Endothelial cell of umbilical vein (primary cell): Measurements from ENCODE around the gene TPD52L2.

Experiments
- CTCF ChIP-seq, 2 donors: IDR thresholded peaks; 1 replicate in 1 of 2; 2 replicates in 1 of 2; pipeline ENCODE4 v1.5.1; 2011; ENCODE audit warnings: low read length in 2 of 2, mild to moderate bottlenecking in 2 of 2, moderate library complexity in 2 of 2, control low read depth in 1 of 2, inconsistent platforms in 1 of 2, low read depth in 1 of 2; ENCODE audit not compliant: insufficient read depth in 1 of 2; ENCODE audit errors: extremely low read depth in 1 of 2
- EZH2 ChIP-seq: IDR thresholded peaks from 2 replicates; pipeline ENCODE4 v1.6.1; 2012; ENCODE audit warnings: borderline replicate concordance, low read depth, mild to moderate bottlenecking, moderate library complexity, low read length, inconsistent platforms; ENCODE audit not compliant: severe bottlenecking
- FOS ChIP-seq: IDR thresholded peaks from 2 replicates; pipeline ENCODE4 v1.6.1; 2011; ENCODE audit warnings: mild to moderate bottlenecking, low read length, moderate library complexity, borderline replicate concordance; ENCODE audit not compliant: insufficient read depth
- GATA2 ChIP-seq: IDR thresholded peaks from 2 replicates; pipeline ENCODE4 v1.7.0; 2011; ENCODE audit warnings: low read depth, mild to moderate bottlenecking, moderate library complexity, mixed read lengths, low read length; ENCODE audit not compliant: insufficient read length, insufficient read depth
- JUN ChIP-seq: IDR thresholded peaks from 2 replicates; pipeline ENCODE4 v1.6.1; 2011; ENCODE audit warnings: borderline replicate concordance, low read depth; ENCODE audit not compliant: insufficient read length, insufficient read depth
- MYC ChIP-seq: IDR thresholded peaks from one replicate; pipeline ENCODE4 v1.6.1; 2011; ENCODE audit warnings: mild to moderate bottlenecking, low read depth, low read length
- POLR2A ChIP-seq: IDR thresholded peaks from 2 replicates; pipeline ENCODE4 v1.6.1; 2012; ENCODE audit warnings: low read depth, mild to moderate bottlenecking, control low read depth, low read length
- POLR2AphosphoS5 ChIP-seq: IDR thresholded peaks from 2 replicates; pipeline ENCODE4 v1.6.1; 2012; ENCODE audit warnings: low read depth, mild to moderate bottlenecking, control low read depth, low read length, moderate library complexity; ENCODE audit not compliant: insufficient read depth

GRCh38 chr20:63895202-63895951 is 30.3 kb downstream of the TPD52L2 start:
- TF ChIP-seq CTCF (IDR thresholded peaks at IDR 0.05; ENCODE audit: extremely low read depth in 1 of 2, insufficient read depth in 1 of 2, low read depth in 1 of 2, low read length in 2 of 2) (no peak), POLR2A (no peak), EZH2 (no peak), FOS (no peak), GATA2 (no peak), MYC (no peak), POLR2AphosphoS5 (no peak), JUN (no peak)
